ENCODE data around the gene APRT.

Gene APRT

GRCh38 chr16:88761143-88761534 is 50.6 kb downstream of the APRT start:
- no peak overlapping the region for H3K27ac ChIP-seq (replicated peaks)
- H3K4me3 ChIP-seq (replicated peaks; ENCODE audit: insufficient read depth, low read length) = no peak overlapping the region
- TF ChIP-seq GABPA (IDR thresholded peaks at IDR 0.05; ENCODE audit: low read depth) (no peak), SPI1 (IDR thresholded peaks at IDR 0.05; ENCODE audit: borderline replicate concordance, low read depth) (no peak), CTCF (IDR thresholded peaks at IDR 0.05; ENCODE audit: insufficient read depth, low read length) (no peak), POLR2AphosphoS5 (IDR thresholded peaks at IDR 0.05; ENCODE audit: low read depth) (no peak), REST (IDR thresholded peaks at IDR 0.05; ENCODE audit: insufficient replicate concordance, low read depth) (no peak)
- H3K27me3 ChIP-seq (ENCODE audit: insufficient read depth, poor library complexity, severe bottlenecking) = no peaks in the 10 kb centered on the region
- no peak for DNase-seq (ENCODE audit: low read depth in 1 of 2, low spot score in 1 of 2)

GRCh38 chr16:88760424-88761142 is 51.1 kb downstream of the APRT start:
- no peak overlapping the region for H3K4me3 ChIP-seq (replicated peaks; ENCODE audit: insufficient read depth, low read length)
- TF ChIP-seq GABPA (IDR thresholded peaks at IDR 0.05; ENCODE audit: low read depth) = no peak
- TF ChIP-seq CTCF (IDR thresholded peaks at IDR 0.05; ENCODE audit: insufficient read depth, low read length) = no peak
- no peak for TF ChIP-seq POLR2AphosphoS5 (IDR thresholded peaks at IDR 0.05; ENCODE audit: low read depth)
- TF ChIP-seq REST (IDR thresholded peaks at IDR 0.05; ENCODE audit: insufficient replicate concordance, low read depth) = no peak
- no peak for TF ChIP-seq SPI1 (IDR thresholded peaks at IDR 0.05; ENCODE audit: borderline replicate concordance, low read depth)
- H3K27ac ChIP-seq (replicated peaks) = no peak overlapping the region
- no peak for DNase-seq (ENCODE audit: low read depth in 1 of 2, low spot score in 1 of 2)
- no peaks in the 10 kb centered on the region for H3K27me3 ChIP-seq (ENCODE audit: insufficient read depth, poor library complexity, severe bottlenecking)

GRCh38 chr16:88759976-88760350 is 51.8 kb downstream of the APRT start:
- TF ChIP-seq REST (IDR thresholded peaks at IDR 0.05; ENCODE audit: insufficient replicate concordance, low read depth) (no peak), GABPA (IDR thresholded peaks at IDR 0.05; ENCODE audit: low read depth) (no peak), SPI1 (IDR thresholded peaks at IDR 0.05; ENCODE audit: borderline replicate concordance, low read depth) (no peak), CTCF (IDR thresholded peaks at IDR 0.05; ENCODE audit: insufficient read depth, low read length) (no peak), POLR2AphosphoS5 (IDR thresholded peaks at IDR 0.05; ENCODE audit: low read depth) (no peak)
- DNase-seq (ENCODE audit: low read depth in 1 of 2, low spot score in 1 of 2) = no peak
- Histone ChIP-seq H3K27me3 (ENCODE audit: insufficient read depth, poor library complexity, severe bottlenecking) (no peaks in the 10 kb centered on the region), H3K4me3 (replicated peaks; ENCODE audit: insufficient read depth, low read length) (no peak overlapping the region), H3K27ac (replicated peaks) (no peak overlapping the region)
